MG63 (cell line): ENCODE measurements around the gene NPBWR2. TPM values are rescaled to one million over a fixed set of nuclear protein-coding genes. Genes with fewer than 3 reads are reported as not detected.
A peak's percentile ranks its signal among the peaks of the same experiment; 100 is the strongest.
"Not testable (repeated sequence)": the region's sequence is repeated elsewhere in the genome, so short reads cannot be mapped to it uniquely, and the experiment has no call there.

Experiments
- DNase-seq: peaks from one replicate; pipeline ENCODE4 v3.0.0-alpha.2; 2020
- H3K27me3 ChIP-seq: fragments of 250-450 bp; sonication (Bioruptor Pico); 2 replicates; pipeline ENCODE4 v1.5.1; 2020; ENCODE audit warnings: mild to moderate bottlenecking, moderate library complexity
- H3K36me3 ChIP-seq: fragments of 250-450 bp; sonication (Bioruptor Pico); 2 replicates; pipeline ENCODE4 v1.5.1; 2020; ENCODE audit warnings: mild to moderate bottlenecking, moderate library complexity
- H3K4me3 ChIP-seq: fragments of 250-450 bp; sonication (Bioruptor Pico); 2 replicates; pipeline ENCODE4 v1.5.1; 2020; ENCODE audit warnings: mild to moderate bottlenecking, moderate library complexity
- H3K9me3 ChIP-seq: fragments of 250-450 bp; sonication (Bioruptor Pico); 2 replicates; pipeline ENCODE4 v1.5.1; 2020; ENCODE audit warnings: mild to moderate bottlenecking, moderate library complexity
- total RNA-seq: library from RNA; depleted of rRNA; stranded (reverse); fragments of >200 nt; shearing (Covaris generic); gene quantifications from 2 replicates; pipeline ENCODE4 v1.2.3, GENCODE V29; 2014; ENCODE audit warnings: low replicate concordance

The NPBWR2 gene
- total RNA-seq, 1 experiment from 2014 or later = not detected

GRCh38 chr20:64099880-64100565 is 7.3 kb downstream of the NPBWR2 start:
- Histone ChIP-seq H3K27me3 (peaks cover 16% of the 10 kb centered on the region), H3K9me3 (no peaks in the 10 kb centered on the region), H3K4me3 (no peak overlapping the region), H3K36me3 (no peaks in the 10 kb centered on the region)
- no peak for DNase-seq

GRCh38 chr20:64099086-64099786 is 8.1 kb downstream of the NPBWR2 start:
- no peak for DNase-seq
- H3K27me3 ChIP-seq = peaks cover 16% of the 10 kb centered on the region
- H3K36me3 ChIP-seq = no peaks in the 10 kb centered on the region
- no peaks in the 10 kb centered on the region for H3K9me3 ChIP-seq
- no peak overlapping the region for H3K4me3 ChIP-seq

GRCh38 chr20:64098471-64099013 is 8.8 kb downstream of the NPBWR2 start:
- no peaks in the 10 kb centered on the region for H3K9me3 ChIP-seq
- DNase-seq = no peak
- H3K27me3 ChIP-seq = peaks cover 16% of the 10 kb centered on the region
- no peak overlapping the region for H3K4me3 ChIP-seq
- no peaks in the 10 kb centered on the region for H3K36me3 ChIP-seq

GRCh38 chr20:64096535-64096934 is 10.8 kb downstream of the NPBWR2 start:
- Histone ChIP-seq H3K4me3 (no peak overlapping the region), H3K27me3 (peaks cover 9% of the 10 kb centered on the region), H3K36me3 (no peaks in the 10 kb centered on the region), H3K9me3 (no peaks in the 10 kb centered on the region)
- no peak for DNase-seq

GRCh38 chr20:64095927-64096326 is 11.4 kb downstream of the NPBWR2 start:
- H3K27me3 ChIP-seq = peaks cover 2% of the 10 kb centered on the region
- H3K9me3 ChIP-seq = no peaks in the 10 kb centered on the region
- no peak for DNase-seq
- no peaks in the 10 kb centered on the region for H3K36me3 ChIP-seq
- no peak overlapping the region for H3K4me3 ChIP-seq

DNA sequence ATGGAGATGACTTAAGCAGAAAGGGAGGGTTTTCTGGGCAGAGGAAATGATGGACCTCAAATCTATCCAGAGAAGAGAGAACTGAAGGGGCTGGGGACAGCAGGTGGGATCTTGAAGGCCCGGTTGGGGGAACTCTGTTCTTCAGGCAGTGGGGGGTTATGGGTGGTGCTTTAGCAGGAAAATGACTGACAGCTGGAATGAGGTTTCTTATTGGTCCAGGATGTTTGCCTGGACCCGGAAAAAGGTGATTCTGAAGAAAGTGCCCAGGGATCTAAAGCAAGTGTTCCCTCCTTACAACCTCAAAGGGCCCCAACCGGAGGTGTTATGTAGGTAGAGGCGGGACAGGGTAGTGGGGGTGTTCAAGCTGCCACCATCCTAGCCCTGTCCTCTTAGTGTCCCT is 11.9 kb downstream of the NPBWR2 start:
- no peak overlapping the region for H3K4me3 ChIP-seq
- H3K36me3 ChIP-seq = no peaks in the 10 kb centered on the region
- no peak for DNase-seq
- H3K9me3 ChIP-seq = no peaks in the 10 kb centered on the region
- H3K27me3 ChIP-seq = no peaks in the 10 kb centered on the region; the same call in 1 of the 2 replicates

- DNase-seq = no peak
Measured at GRCh38 chr20:64093013-64093503, 14.3 kb downstream of the NPBWR2 start.

DNA sequence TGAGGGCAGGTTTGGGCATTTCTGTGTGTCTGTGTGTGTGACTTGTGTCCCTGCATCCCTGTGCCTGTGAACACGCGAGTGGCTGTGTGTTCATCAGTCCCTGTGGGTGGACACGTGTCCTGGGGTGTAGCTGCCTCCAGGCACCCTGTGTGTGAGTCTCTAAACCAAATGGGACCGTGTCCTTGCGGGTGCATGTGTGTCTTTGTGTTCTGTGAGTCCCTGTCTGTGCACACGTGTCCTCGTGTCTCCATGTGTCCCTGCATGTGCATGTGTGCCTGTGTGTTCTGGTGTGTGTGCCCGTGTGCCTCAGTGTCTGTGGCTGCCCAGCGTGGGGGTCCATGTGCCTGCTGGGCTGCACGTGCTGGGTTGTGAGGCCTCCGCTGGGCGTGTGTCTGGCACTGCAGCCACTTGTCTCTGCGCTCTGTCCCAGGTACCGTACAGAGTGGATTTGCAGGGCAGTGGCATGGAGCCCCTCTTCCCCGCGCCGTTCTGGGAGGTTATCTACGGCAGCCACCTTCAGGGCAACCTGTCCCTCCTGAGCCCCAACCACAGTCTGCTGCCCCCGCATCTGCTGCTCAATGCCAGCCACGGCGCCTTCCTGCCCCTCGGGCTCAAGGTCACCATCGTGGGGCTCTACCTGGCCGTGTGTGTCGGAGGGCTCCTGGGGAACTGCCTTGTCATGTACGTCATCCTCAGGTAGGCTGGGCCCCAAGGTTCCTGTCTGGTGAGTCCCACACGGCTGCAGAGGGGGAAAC is 14.9 kb downstream of the NPBWR2 start:
- H3K27me3 ChIP-seq = no peaks in the 10 kb centered on the region
- no peak overlapping the region for H3K4me3 ChIP-seq
- no peak for DNase-seq
- no peaks in the 10 kb centered on the region for H3K36me3 ChIP-seq
- H3K9me3 ChIP-seq = no peaks in the 10 kb centered on the region

More at GRCh38 chr20:64093013-64093503, 14.3 kb downstream of the NPBWR2 start:
- H3K36me3 ChIP-seq = no peaks in the 10 kb centered on the region
- no peak overlapping the region for H3K4me3 ChIP-seq
- no peaks in the 10 kb centered on the region for H3K27me3 ChIP-seq
- no peaks in the 10 kb centered on the region for H3K9me3 ChIP-seq

- DNase-seq = no peak
- Histone ChIP-seq H3K4me3 (no peak overlapping the region), H3K27me3 (no peaks in the 10 kb centered on the region), H3K36me3 (no peaks in the 10 kb centered on the region), H3K9me3 (no peaks in the 10 kb centered on the region)
Measured at GRCh38 chr20:64091770-64092169, 15.6 kb downstream of the NPBWR2 start.

- Histone ChIP-seq H3K9me3 (no peaks in the 10 kb centered on the region), H3K36me3 (no peaks in the 10 kb centered on the region), H3K27me3 (no peaks in the 10 kb centered on the region), H3K4me3 (no peak overlapping the region)
- DNase-seq = no peak
Measured at GRCh38 chr20:64091340-64091739, 16.0 kb downstream of the NPBWR2 start.

DNA sequence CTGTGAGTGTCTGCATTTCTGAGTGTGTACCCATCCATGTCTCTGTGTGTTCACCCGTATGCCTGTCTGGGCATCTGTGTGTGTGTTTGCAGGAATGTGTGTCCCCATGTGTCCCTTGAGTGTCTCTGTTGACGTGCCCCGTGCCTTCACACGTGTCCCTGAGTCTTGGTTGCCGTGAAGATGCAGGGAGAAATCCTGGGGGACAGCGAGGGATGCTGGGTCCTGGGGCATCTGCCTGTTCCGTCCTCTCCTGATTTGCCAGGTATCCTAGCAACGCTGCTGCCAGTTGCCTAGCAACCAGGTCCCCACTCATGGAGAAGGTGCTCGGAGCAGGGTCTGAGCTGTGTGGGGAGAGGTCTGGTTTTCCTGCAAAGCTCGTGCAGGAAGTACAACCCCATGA is 17.2 kb downstream of the NPBWR2 start:
- Histone ChIP-seq H3K9me3 (no peaks in the 10 kb centered on the region), H3K36me3 (no peaks in the 10 kb centered on the region), H3K27me3 (no peaks in the 10 kb centered on the region), H3K4me3 (no peak overlapping the region)
- DNase-seq = no peak

DNA sequence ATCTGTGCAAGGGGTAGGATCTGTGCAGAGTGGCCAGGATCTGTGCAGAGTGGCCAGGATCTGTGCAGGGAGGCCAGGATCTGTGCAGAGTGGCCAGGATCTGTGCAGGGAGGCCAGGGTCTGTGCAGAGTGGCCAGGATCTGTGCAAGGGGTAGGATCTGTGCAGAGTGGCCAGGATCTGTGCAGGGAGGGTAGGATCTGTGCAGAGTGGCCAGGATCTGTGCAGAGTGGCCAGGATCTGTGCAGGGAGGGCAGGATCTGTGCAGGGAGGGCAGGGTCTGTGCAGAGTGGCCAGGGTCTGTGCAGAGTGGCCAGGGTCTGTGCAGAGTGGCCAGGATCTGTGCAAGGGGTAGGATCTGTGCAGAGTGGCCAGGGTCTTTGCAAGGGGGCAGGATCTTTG is 18.8 kb downstream of the NPBWR2 start:
- not testable (repeated sequence) for H3K36me3 ChIP-seq, DNase-seq, H3K4me3 ChIP-seq, H3K27me3 ChIP-seq, H3K9me3 ChIP-seq

DNA sequence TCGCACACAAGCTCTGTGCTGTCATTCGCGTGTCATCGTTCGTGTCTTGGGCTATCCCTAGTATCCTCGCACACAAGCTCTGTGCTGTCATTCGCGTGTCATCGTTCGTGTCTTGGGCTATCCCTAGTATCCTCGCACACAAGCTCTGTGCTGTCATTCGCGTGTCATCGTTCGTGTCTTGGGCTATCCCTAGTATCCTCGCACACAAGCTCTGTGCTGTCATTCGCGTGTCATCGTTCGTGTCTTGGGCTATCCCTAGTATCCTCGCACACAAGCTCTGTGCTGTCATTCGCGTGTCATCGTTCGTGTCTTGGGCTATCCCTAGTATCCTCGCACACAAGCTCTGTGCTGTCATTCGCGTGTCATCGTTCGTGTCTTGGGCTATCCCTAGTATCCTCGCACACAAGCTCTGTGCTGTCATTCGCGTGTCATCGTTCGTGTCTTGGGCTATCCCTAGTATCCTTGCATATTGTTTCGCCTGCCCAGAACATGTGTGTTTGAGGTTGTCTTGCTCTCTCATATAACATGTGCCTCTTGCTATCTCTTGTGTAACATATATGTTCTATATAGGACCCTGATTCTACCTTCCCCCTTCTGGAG is 20.0 kb downstream of the NPBWR2 start:
- H3K36me3 ChIP-seq, H3K4me3 ChIP-seq, H3K27me3 ChIP-seq, H3K9me3 ChIP-seq, DNase-seq: not testable (repeated sequence)

GRCh38 chr20:64086801-64087200 is 20.6 kb downstream of the NPBWR2 start:
- Histone ChIP-seq H3K4me3 (no peak overlapping the region), H3K9me3 (no peaks in the 10 kb centered on the region), H3K27me3 (no peaks in the 10 kb centered on the region), H3K36me3 (no peaks in the 10 kb centered on the region)
- no peak for DNase-seq

GRCh38 chr20:64084685-64085152 is 22.6 kb downstream of the NPBWR2 start:
- Histone ChIP-seq H3K9me3 (no peaks in the 10 kb centered on the region), H3K36me3 (no peaks in the 10 kb centered on the region), H3K4me3 (no peak overlapping the region), H3K27me3 (no peaks in the 10 kb centered on the region)
- no peak for DNase-seq

- Histone ChIP-seq H3K27me3 (no peaks in the 10 kb centered on the region), H3K9me3 (no peaks in the 10 kb centered on the region), H3K4me3 (peak within 1 kb of the TSS; percentile 52), H3K36me3 (no peaks in the 10 kb centered on the region)
- DNase-seq = no peak
Measured at GRCh38 chr20:64083804-64084684, 23.3 kb downstream of the NPBWR2 start, which contains the start of gene LKAAEAR1. Gene LKAAEAR1, minus strand, starts transcription at chr20:64084398. Its CDS starts 179 bp downstream, at chr20:64084219.
